Transverse colon (tissue), 4 donors: ENCODE results near the gene TTC22. TPM values are rescaled to one million over a fixed set of nuclear protein-coding genes. Genes with fewer than 3 reads are reported as not detected.

Experiments
- DNase-seq: peaks from one replicate; pipeline ENCODE4 v3.0.0-alpha.2; 2019
- H3K27ac ChIP-seq, 4 donors: fragments of 200-600 bp; sonication (generic); 2 replicates each; pipeline ENCODE4 v1.5.1; 2016 to 2018; ENCODE audit warnings: inconsistent platforms in 4 of 4
- H3K27me3 ChIP-seq: fragments of 200-600 bp; sonication (generic); 2 replicates; pipeline ENCODE4 v1.5.1; 2017; ENCODE audit warnings: inconsistent platforms
- H3K36me3 ChIP-seq, 4 donors: fragments of 200-600 bp; sonication (generic); 2 replicates each; pipeline ENCODE4 v1.5.1; 2017 to 2019; ENCODE audit warnings: inconsistent platforms in 4 of 4
- H3K4me1 ChIP-seq, 4 donors: fragments of 200-600 bp; sonication (generic); 2 replicates each; pipeline ENCODE4 v1.5.1; 2017 to 2020; ENCODE audit warnings: inconsistent platforms in 4 of 4
- H3K4me3 ChIP-seq, 4 donors: fragments of 200-600 bp; sonication (generic); 1 replicate in 1 of 4; 2 replicates in 3 of 4; pipeline versions ENCODE4 v1.5.1 to v1.6.1; 2017 to 2019; ENCODE audit warnings: inconsistent platforms in 4 of 4
- H3K9me3 ChIP-seq, 2 donors: fragments of 200-600 bp; sonication (generic); 2 replicates each; pipeline ENCODE4 v1.5.1; 2017 to 2019; ENCODE audit warnings: inconsistent platforms in 2 of 2
- EP300 ChIP-seq: sonication (generic); formaldehyde crosslinking; IDR thresholded peaks from one replicate; pipeline ENCODE4 v1.6.1; 2017; ENCODE audit warnings: antibody characterized with exemption, low read depth
- POLR2A ChIP-seq: fragments of 450-650 bp; IDR thresholded peaks from one replicate; pipeline ENCODE4 v1.6.1; 2016; ENCODE audit warnings: antibody characterized with exemption, mild to moderate bottlenecking, moderate library complexity
- POLR2AphosphoS5 ChIP-seq, 3 donors: sonication (generic); formaldehyde crosslinking; IDR thresholded peaks; one replicate each; pipeline ENCODE4 v1.6.1; 2016; ENCODE audit warnings: antibody characterized with exemption in 3 of 3
- WGBS, 2 donors: methylation state at CpG; one replicate each; pipeline ENCODE4 v1.1.5; 2018; ENCODE audit warnings: low coverage in 1 of 2; 5-methylcytosine and 5-hydroxymethylcytosine counted together
- in situ Hi-C, 4 donors: fragments of 200-750 bp; cut with MboI; loops; one replicate each; pipeline versions ENCODE4 v1.15.0 to v1.15.1; 2017; ENCODE audit warnings: low sequenced_read_pairs in 3 of 4, low pct_ligation_motif_present in 1 of 4, low pct_unique_long_range_greater_than_20kb in 1 of 4
- intact Hi-C: fragments of 100-400 bp; cut with DNase I; formaldehyde crosslinking; loops from one replicate; pipeline ENCODE4 v1.15.1; 2023; ENCODE audit warnings: low total_unique reads
- total RNA-seq, 4 donors: library from RNA; depleted of rRNA; stranded (reverse); fragments of >200 nt; gene quantifications; one replicate each; pipeline ENCODE4 v1.1.0, GENCODE V29; 2016
- TF ChIP-seq, protein P1 (sequence below), 5 experiments: fragments of 200-600 bp in 3 of 5; fragments of 450-650 bp in 2 of 5; sonication (generic) in 3 of 5; IDR thresholded peaks; 1 replicate in 2 of 5; 2 replicates in 3 of 5; pipeline ENCODE4 v1.5.1; 2016 to 2017; ENCODE audit warnings: antibody characterized with exemption in 5 of 5, inconsistent platforms in 3 of 5, mild to moderate bottlenecking in 2 of 5, moderate library complexity in 1 of 5

The TTC22 gene
- total RNA-seq, 4 donors from 2014 or later = 39.8 to 174 (median 98.4) TPM

DNA sequence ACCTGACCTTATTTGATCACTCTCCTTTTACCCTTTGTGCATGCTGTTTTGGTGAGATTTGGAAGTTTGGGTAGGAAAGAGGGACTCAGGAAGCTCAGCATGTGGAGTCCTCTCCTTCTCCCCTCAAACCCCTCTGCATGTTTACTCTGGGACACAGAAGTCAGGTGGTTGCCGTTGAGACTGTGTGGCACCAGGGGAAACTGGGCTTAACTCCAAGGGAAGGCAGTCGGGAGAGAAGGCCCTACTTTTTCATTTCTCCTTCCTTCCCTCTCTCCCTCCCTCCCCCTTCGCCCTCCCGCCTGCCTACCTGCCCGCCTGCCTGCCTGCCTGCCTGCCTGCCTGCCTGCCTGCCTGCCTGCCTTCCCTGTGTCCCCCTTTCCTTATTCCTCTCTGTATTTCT, 34.8 kb upstream of the TTC22 start:
- no peaks in the 10 kb centered on the region for H3K4me1 ChIP-seq
- no peak for TF ChIP-seq EP300
- no peak for TF ChIP-seq POLR2A
- no peak for TF ChIP-seq POLR2AphosphoS5 (IDR thresholded peaks at IDR 0.05)
- TF ChIP-seq, protein P1, sequence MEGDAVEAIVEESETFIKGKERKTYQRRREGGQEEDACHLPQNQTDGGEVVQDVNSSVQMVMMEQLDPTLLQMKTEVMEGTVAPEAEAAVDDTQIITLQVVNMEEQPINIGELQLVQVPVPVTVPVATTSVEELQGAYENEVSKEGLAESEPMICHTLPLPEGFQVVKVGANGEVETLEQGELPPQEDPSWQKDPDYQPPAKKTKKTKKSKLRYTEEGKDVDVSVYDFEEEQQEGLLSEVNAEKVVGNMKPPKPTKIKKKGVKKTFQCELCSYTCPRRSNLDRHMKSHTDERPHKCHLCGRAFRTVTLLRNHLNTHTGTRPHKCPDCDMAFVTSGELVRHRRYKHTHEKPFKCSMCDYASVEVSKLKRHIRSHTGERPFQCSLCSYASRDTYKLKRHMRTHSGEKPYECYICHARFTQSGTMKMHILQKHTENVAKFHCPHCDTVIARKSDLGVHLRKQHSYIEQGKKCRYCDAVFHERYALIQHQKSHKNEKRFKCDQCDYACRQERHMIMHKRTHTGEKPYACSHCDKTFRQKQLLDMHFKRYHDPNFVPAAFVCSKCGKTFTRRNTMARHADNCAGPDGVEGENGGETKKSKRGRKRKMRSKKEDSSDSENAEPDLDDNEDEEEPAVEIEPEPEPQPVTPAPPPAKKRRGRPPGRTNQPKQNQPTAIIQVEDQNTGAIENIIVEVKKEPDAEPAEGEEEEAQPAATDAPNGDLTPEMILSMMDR (IDR thresholded peaks at IDR 0.05) = no peak
- intact Hi-C loops (no loop called here), in situ Hi-C loops (no loop called here)
- DNase-seq = no peak
- H3K36me3 ChIP-seq = no peaks in the 10 kb centered on the region
- no peak overlapping the region for H3K27ac ChIP-seq
- H3K9me3 ChIP-seq = peaks cover 0 to 5% of the 10 kb centered on the region in 2 donors
- no peak overlapping the region for H3K4me3 ChIP-seq
- no peaks in the 10 kb centered on the region for H3K27me3 ChIP-seq
- WGBS, 2 donors = 67% methylated on average over 5 of the region's 5 CpGs; no CpG with 5 or more reads in 1 of the 2 donors

DNA sequence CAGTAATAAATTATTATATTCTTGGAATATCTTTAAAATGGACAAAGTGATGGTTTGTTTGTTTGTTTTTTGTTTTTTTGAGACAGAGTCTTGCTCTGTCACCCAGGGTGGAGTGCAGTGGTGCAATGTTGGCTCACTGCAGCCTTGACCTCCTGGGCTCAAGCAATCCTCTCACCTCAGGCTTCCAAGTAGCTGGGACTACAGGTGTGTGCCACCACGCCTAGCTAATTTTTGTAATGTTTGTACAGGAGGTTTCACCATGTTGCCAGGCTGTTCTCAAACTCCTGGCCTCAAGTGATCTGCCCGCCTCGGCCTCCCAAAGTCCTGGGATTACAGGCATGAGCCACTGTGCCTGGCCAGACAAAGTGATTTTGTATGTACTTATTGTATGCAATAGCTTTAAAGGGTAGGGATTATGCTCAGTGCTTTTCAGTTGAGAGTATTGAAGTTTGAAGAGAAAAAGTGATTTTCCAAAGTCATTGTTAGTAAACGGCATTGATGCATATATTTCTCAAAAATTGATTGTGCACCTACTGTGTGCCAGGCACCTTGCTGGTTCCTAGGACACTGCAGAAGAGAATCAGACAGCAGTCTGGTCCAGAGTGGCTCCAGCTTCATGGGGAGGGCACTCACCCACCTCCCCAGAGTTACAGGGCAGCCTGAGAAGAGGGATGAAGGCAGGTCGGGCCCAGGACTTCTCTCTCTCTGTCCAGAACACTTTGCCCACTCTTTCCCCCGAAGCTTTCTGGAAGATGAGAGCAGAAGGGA, 34.2 kb upstream of the TTC22 start:
- H3K9me3 ChIP-seq = peaks cover 0 to 6% of the 10 kb centered on the region in 2 donors
- DNase-seq = no peak
- TF ChIP-seq POLR2AphosphoS5 (IDR thresholded peaks at IDR 0.05) (no peak), EP300 (no peak), POLR2A (no peak)
- TF ChIP-seq, protein P1 (IDR thresholded peaks at IDR 0.05) = no peak
- H3K4me3 ChIP-seq = no peak overlapping the region
- no peaks in the 10 kb centered on the region for H3K27me3 ChIP-seq
- in situ Hi-C loops = no loop called here
- intact Hi-C loops = no loop called here
- H3K27ac ChIP-seq = no peak overlapping the region
- no peaks in the 10 kb centered on the region for H3K4me1 ChIP-seq
- H3K36me3 ChIP-seq = no peaks in the 10 kb centered on the region
- 66% methylated on average over 6 of the region's 6 CpGs; no CpG with 5 or more reads in 1 of the 2 donors for WGBS, 2 donors

GRCh38 chr1:54834007-54834541, 33.0 kb upstream of the TTC22 start:
- H3K27ac ChIP-seq = no peak overlapping the region
- 92 to 100% methylated on average over 1 of the region's 1 CpG for WGBS, 2 donors
- no peak for TF ChIP-seq EP300
- TF ChIP-seq POLR2AphosphoS5 (IDR thresholded peaks at IDR 0.05) = no peak
- TF ChIP-seq, protein P1 (IDR thresholded peaks at IDR 0.05) = no peak
- no peak for TF ChIP-seq POLR2A

GRCh38 chr1:54833121-54833520, 32.0 kb upstream of the TTC22 start:
- WGBS, 2 donors = 67 to 83% methylated on average over 3 to 9 of the region's 9 CpGs
- intact Hi-C loops = no loop called here

More at GRCh38 chr1:54834007-54834541, 33.0 kb upstream of the TTC22 start:
- peaks cover 0 to 6% of the 10 kb centered on the region in 2 donors for H3K9me3 ChIP-seq
- no peaks in the 10 kb centered on the region for H3K4me1 ChIP-seq
- H3K27me3 ChIP-seq = no peaks in the 10 kb centered on the region
- intact Hi-C loops = no loop called here
- in situ Hi-C loops = no loop called here
- no peak overlapping the region for H3K4me3 ChIP-seq
- H3K36me3 ChIP-seq = no peaks in the 10 kb centered on the region
- DNase-seq = no peak

More at GRCh38 chr1:54833121-54833520, 32.0 kb upstream of the TTC22 start:
- in situ Hi-C loops = no loop called here
- no peaks in the 10 kb centered on the region for H3K4me1 ChIP-seq
- no peak for TF ChIP-seq EP300
- TF ChIP-seq, protein P1 (IDR thresholded peaks at IDR 0.05) = no peak
- TF ChIP-seq POLR2AphosphoS5 (IDR thresholded peaks at IDR 0.05) = no peak
- no peak for TF ChIP-seq POLR2A
- no peak overlapping the region for H3K4me3 ChIP-seq
- peaks cover 0 to 8% of the 10 kb centered on the region in 2 donors for H3K9me3 ChIP-seq
- no peak overlapping the region for H3K27ac ChIP-seq
- no peak for DNase-seq
- H3K36me3 ChIP-seq = no peaks in the 10 kb centered on the region
- no peaks in the 10 kb centered on the region for H3K27me3 ChIP-seq
